ENCODE measurements around the gene HIPK2.

The HIPK2 gene

GRCh38 chr7:139580435-139580834, 197.4 kb downstream of the HIPK2 start:
- no peak for DNase-seq

- DNase-seq: no peak
These were observed 201.4 kb downstream of the HIPK2 start for GRCh38 chr7:139576179-139576973.

GRCh38 chr7:139575338-139575680, 202.5 kb downstream of the HIPK2 start:
- DNase-seq: no peak

GRCh38 chr7:139574618-139575337, 203.0 kb downstream of the HIPK2 start:
- DNase-seq: no peak

- DNase-seq: no peak
These were observed 203.9 kb downstream of the HIPK2 start for GRCh38 chr7:139573871-139574270.

- DNase-seq: no peak
These were observed 205.0 kb downstream of the HIPK2 start for GRCh38 chr7:139572704-139573385.

GRCh38 chr7:139572071-139572470, 205.7 kb downstream of the HIPK2 start:
- no peak for DNase-seq

GRCh38 chr7:139571651-139572050, 206.1 kb downstream of the HIPK2 start:
- DNase-seq: no peak

GRCh38 chr7:139571190-139571589, 206.6 kb downstream of the HIPK2 start:
- no peak for DNase-seq

- DNase-seq: no peak
These were observed 207.2 kb downstream of the HIPK2 start for GRCh38 chr7:139570626-139571025.

- no peak for DNase-seq
These were observed 207.7 kb downstream of the HIPK2 start for GRCh38 chr7:139570119-139570518.

GRCh38 chr7:139568813-139569490, 208.8 kb downstream of the HIPK2 start:
- DNase-seq: no peak

GRCh38 chr7:139568346-139568675, 209.5 kb downstream of the HIPK2 start:
- DNase-seq: no peak

GRCh38 chr7:139567647-139568345, 210.0 kb downstream of the HIPK2 start:
- no peak for DNase-seq

- no peak for DNase-seq
These were observed 210.8 kb downstream of the HIPK2 start for GRCh38 chr7:139566736-139567646.

- DNase-seq: no peak
These were observed 211.7 kb downstream of the HIPK2 start for GRCh38 chr7:139566075-139566474.

GRCh38 chr7:139563856-139564255, 213.9 kb downstream of the HIPK2 start:
- DNase-seq: no peak

GRCh38 chr7:139562961-139563565, 214.7 kb downstream of the HIPK2 start:
- DNase-seq: no peak

- DNase-seq: no peak
These were observed 215.3 kb downstream of the HIPK2 start for GRCh38 chr7:139562491-139562890.

GRCh38 chr7:139560678-139561077, 217.1 kb downstream of the HIPK2 start:
- no peak for DNase-seq

- no peak for DNase-seq
These were observed 217.6 kb downstream of the HIPK2 start for GRCh38 chr7:139560199-139560598.

All from activated CD4-positive, alpha-beta T cell treated with anti-CD3 and anti-CD28 coated beads, Interleukin-2, amount 50 U/mL, for 4 hours (primary cell).